Transverse colon (tissue), 4 donors: Measurements from ENCODE around the gene LSAMP. TPM values are rescaled to one million over a fixed set of nuclear protein-coding genes. Genes with fewer than 3 reads are reported as not detected.

Experiments
- DNase-seq: peaks from one replicate; pipeline ENCODE4 v3.0.0-alpha.2; 2019
- H3K27ac ChIP-seq, 4 donors: fragments of 200-600 bp; sonication (generic); 2 replicates each; pipeline ENCODE4 v1.5.1; 2016 to 2018; ENCODE audit warnings: inconsistent platforms in 4 of 4
- H3K27me3 ChIP-seq: fragments of 200-600 bp; sonication (generic); 2 replicates; pipeline ENCODE4 v1.5.1; 2017; ENCODE audit warnings: inconsistent platforms
- H3K36me3 ChIP-seq, 4 donors: fragments of 200-600 bp; sonication (generic); 2 replicates each; pipeline ENCODE4 v1.5.1; 2017 to 2019; ENCODE audit warnings: inconsistent platforms in 4 of 4
- H3K4me1 ChIP-seq, 4 donors: fragments of 200-600 bp; sonication (generic); 2 replicates each; pipeline ENCODE4 v1.5.1; 2017 to 2020; ENCODE audit warnings: inconsistent platforms in 4 of 4
- H3K4me3 ChIP-seq, 4 donors: fragments of 200-600 bp; sonication (generic); 1 replicate in 1 of 4; 2 replicates in 3 of 4; pipeline versions ENCODE4 v1.5.1 to v1.6.1; 2017 to 2019; ENCODE audit warnings: inconsistent platforms in 4 of 4
- H3K9me3 ChIP-seq, 2 donors: fragments of 200-600 bp; sonication (generic); 2 replicates each; pipeline ENCODE4 v1.5.1; 2017 to 2019; ENCODE audit warnings: inconsistent platforms in 2 of 2
- EP300 ChIP-seq: sonication (generic); formaldehyde crosslinking; IDR thresholded peaks from one replicate; pipeline ENCODE4 v1.6.1; 2017; ENCODE audit warnings: antibody characterized with exemption, low read depth
- POLR2A ChIP-seq: fragments of 450-650 bp; IDR thresholded peaks from one replicate; pipeline ENCODE4 v1.6.1; 2016; ENCODE audit warnings: antibody characterized with exemption, mild to moderate bottlenecking, moderate library complexity
- POLR2AphosphoS5 ChIP-seq, 3 donors: sonication (generic); formaldehyde crosslinking; IDR thresholded peaks; one replicate each; pipeline ENCODE4 v1.6.1; 2016; ENCODE audit warnings: antibody characterized with exemption in 3 of 3
- WGBS, 2 donors: methylation state at CpG; one replicate each; pipeline ENCODE4 v1.1.5; 2018; ENCODE audit warnings: low coverage in 1 of 2; 5-methylcytosine and 5-hydroxymethylcytosine counted together
- in situ Hi-C, 4 donors: fragments of 200-750 bp; cut with MboI; loops; one replicate each; pipeline versions ENCODE4 v1.15.0 to v1.15.1; 2017; ENCODE audit warnings: low sequenced_read_pairs in 3 of 4, low pct_ligation_motif_present in 1 of 4, low pct_unique_long_range_greater_than_20kb in 1 of 4
- intact Hi-C: fragments of 100-400 bp; cut with DNase I; formaldehyde crosslinking; loops from one replicate; pipeline ENCODE4 v1.15.1; 2023; ENCODE audit warnings: low total_unique reads
- total RNA-seq, 4 donors: library from RNA; depleted of rRNA; stranded (reverse); fragments of >200 nt; gene quantifications; one replicate each; pipeline ENCODE4 v1.1.0, GENCODE V29; 2016
- TF ChIP-seq, protein P1 (sequence below), 5 experiments: fragments of 200-600 bp in 3 of 5; fragments of 450-650 bp in 2 of 5; sonication (generic) in 3 of 5; IDR thresholded peaks; 1 replicate in 2 of 5; 2 replicates in 3 of 5; pipeline ENCODE4 v1.5.1; 2016 to 2017; ENCODE audit warnings: antibody characterized with exemption in 5 of 5, inconsistent platforms in 3 of 5, mild to moderate bottlenecking in 2 of 5, moderate library complexity in 1 of 5

Gene LSAMP
- total RNA-seq, 4 donors from 2014 or later: 3.4 to 8.2 (median 5.4) TPM

DNA sequence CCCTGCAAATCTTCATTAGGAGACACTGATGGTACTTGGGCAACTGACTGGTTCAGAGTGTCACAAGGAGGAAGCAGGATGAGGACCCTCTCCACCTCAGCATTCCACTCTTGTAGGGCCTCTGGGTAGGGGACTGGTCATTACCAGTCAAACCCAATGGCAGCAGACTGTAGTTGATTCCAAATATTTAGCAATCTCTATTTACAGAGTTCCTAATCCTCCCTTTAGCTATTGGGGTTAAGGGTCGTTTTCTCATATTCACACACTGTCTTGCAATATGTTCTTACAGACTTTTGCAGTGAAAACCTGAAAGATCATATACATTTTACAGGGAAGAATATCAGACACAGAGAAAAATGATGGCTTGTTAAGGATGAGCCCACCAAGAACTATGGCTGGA lies 424.3 kb downstream of the LSAMP start:
- no peak for DNase-seq
- TF ChIP-seq EP300: no peak
- TF ChIP-seq, protein P1, sequence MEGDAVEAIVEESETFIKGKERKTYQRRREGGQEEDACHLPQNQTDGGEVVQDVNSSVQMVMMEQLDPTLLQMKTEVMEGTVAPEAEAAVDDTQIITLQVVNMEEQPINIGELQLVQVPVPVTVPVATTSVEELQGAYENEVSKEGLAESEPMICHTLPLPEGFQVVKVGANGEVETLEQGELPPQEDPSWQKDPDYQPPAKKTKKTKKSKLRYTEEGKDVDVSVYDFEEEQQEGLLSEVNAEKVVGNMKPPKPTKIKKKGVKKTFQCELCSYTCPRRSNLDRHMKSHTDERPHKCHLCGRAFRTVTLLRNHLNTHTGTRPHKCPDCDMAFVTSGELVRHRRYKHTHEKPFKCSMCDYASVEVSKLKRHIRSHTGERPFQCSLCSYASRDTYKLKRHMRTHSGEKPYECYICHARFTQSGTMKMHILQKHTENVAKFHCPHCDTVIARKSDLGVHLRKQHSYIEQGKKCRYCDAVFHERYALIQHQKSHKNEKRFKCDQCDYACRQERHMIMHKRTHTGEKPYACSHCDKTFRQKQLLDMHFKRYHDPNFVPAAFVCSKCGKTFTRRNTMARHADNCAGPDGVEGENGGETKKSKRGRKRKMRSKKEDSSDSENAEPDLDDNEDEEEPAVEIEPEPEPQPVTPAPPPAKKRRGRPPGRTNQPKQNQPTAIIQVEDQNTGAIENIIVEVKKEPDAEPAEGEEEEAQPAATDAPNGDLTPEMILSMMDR (IDR thresholded peaks at IDR 0.05): no peak
- TF ChIP-seq POLR2A: no peak
- no peak for TF ChIP-seq POLR2AphosphoS5 (IDR thresholded peaks at IDR 0.05)
- Histone ChIP-seq H3K4me3 (no peak overlapping the region), H3K4me1 (no peaks in the 10 kb centered on the region), H3K36me3 (no peaks in the 10 kb centered on the region), H3K9me3 (no peaks in the 10 kb centered on the region), H3K27ac (no peak overlapping the region), H3K27me3 (no peaks in the 10 kb centered on the region)
- intact Hi-C loops: no loop called here
- in situ Hi-C loops: no loop called here
- WGBS, 2 donors: 50% methylated on average over 1 of the region's 1 CpG

DNA sequence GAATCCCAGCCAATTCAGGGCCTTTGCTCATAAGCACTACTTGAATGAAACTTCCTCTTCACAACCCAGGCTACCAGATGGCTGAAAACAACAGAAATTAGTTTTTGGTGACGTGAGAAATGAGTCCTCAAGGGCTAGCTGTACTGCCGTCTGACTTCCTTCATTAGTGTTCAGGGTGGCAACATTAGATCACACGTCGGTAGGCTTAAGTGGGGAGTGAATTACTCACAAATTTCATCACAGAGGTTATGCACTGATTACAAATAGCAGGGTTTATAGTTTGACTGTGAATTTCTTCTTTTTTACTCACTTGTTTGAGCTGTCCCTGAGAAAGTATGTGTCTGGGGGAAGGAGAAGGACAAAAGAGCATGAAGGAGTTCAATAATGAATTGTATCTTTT lies 424.8 kb downstream of the LSAMP start:
- no peak overlapping the region for H3K4me3 ChIP-seq
- intact Hi-C loops: no loop called here
- no peaks in the 10 kb centered on the region for H3K4me1 ChIP-seq
- H3K27me3 ChIP-seq: no peaks in the 10 kb centered on the region
- DNase-seq: no peak
- TF ChIP-seq POLR2AphosphoS5 (IDR thresholded peaks at IDR 0.05) (no peak), POLR2A (no peak), EP300 (no peak)
- TF ChIP-seq, protein P1 (IDR thresholded peaks at IDR 0.05): no peak
- in situ Hi-C loops: no loop called here
- H3K27ac ChIP-seq: no peak overlapping the region
- no peaks in the 10 kb centered on the region for H3K36me3 ChIP-seq
- no peaks in the 10 kb centered on the region for H3K9me3 ChIP-seq
- 58 to 80% methylated on average over 1 to 4 of the region's 4 CpGs for WGBS, 2 donors

DNA sequence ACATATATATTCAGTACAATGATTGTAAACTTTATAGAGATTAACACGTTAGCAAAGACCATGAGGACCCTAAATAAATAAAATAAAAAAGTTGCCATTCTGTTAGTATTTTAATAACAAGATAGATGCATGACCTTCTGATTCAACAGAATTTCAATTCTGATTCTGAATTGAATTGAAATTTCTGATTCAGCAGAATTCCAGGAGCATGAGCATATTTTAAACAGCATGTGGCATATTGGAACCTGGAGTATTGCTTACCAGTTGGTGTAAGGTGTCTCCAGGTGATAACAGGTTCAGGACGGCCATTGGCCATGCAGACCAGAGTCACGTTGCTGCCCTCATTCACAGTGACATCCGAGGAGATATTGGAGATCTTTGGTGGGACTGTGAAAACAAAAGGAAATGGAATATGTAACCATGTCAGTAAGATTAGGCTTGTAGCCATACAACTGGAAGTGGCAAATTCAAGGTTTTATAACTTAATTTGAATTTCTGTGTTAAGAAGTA lies 426.0 kb downstream of the LSAMP start:
- DNase-seq: no peak
- in situ Hi-C loops: no loop called here
- Histone ChIP-seq H3K36me3 (no peaks in the 10 kb centered on the region), H3K4me1 (no peaks in the 10 kb centered on the region), H3K9me3 (no peaks in the 10 kb centered on the region), H3K27me3 (no peaks in the 10 kb centered on the region), H3K27ac (no peak overlapping the region), H3K4me3 (no peak overlapping the region)
- intact Hi-C loops: no loop called here
- whole genome bisulfite sequencing, 2 donors: 83% methylated on average over 4 of the region's 4 CpGs
- no peak for TF ChIP-seq POLR2AphosphoS5 (IDR thresholded peaks at IDR 0.05)
- no peak for TF ChIP-seq EP300
- no peak for TF ChIP-seq POLR2A
- TF ChIP-seq, protein P1 (IDR thresholded peaks at IDR 0.05): no peak

DNA sequence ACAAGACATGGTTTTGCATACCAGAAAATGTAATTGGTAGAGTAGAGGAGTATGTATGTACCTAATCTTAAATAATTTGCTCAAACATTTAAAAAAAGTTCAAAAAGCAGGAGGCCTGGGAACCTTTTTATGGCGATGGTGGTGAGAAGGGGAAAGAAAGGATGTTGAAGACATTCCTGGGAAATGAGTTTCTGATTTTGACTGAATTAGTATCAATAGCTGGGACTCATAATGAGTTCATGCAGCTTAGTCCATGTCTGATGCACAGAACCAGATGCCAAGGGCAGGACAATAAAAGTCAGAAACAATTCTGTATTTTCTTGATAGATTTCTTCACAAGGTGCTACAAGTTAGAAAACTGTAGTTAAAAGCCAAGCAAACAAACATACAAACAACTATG lies 426.6 kb downstream of the LSAMP start:
- 80 to 97% methylated on average over 1 of the region's 1 CpG for WGBS, 2 donors
- Histone ChIP-seq H3K4me1 (no peaks in the 10 kb centered on the region), H3K27ac (no peak overlapping the region), H3K9me3 (no peaks in the 10 kb centered on the region), H3K27me3 (no peaks in the 10 kb centered on the region), H3K4me3 (no peak overlapping the region), H3K36me3 (no peaks in the 10 kb centered on the region)
- intact Hi-C loops (no loop called here), in situ Hi-C loops (no loop called here)
- DNase-seq: no peak
- no peak for TF ChIP-seq EP300
- no peak for TF ChIP-seq POLR2AphosphoS5 (IDR thresholded peaks at IDR 0.05)
- TF ChIP-seq, protein P1 (IDR thresholded peaks at IDR 0.05): no peak
- TF ChIP-seq POLR2A: no peak
